Uterus (tissue), 4 donors: Measurements from ENCODE around the gene DBNL. TPM values are rescaled to one million over a fixed set of nuclear protein-coding genes. Genes with fewer than 3 reads are reported as not detected.

ENCODE experiments used
- DNase-seq, 2 donors: peaks; one replicate each; pipeline ENCODE4 v3.0.0-alpha.2; 2019 to 2020
- H3K27ac ChIP-seq, 2 donors: fragments of 200-600 bp; sonication (generic); 1 replicate in 1 of 2; 2 replicates in 1 of 2; pipeline ENCODE4 v1.5.1; 2016 to 2018
- H3K27me3 ChIP-seq, 2 donors: fragments of 200-600 bp; sonication (generic); one replicate each; pipeline ENCODE4 v1.5.1; 2018 to 2019; ENCODE audit warnings: control low read depth in 1 of 2
- H3K36me3 ChIP-seq, 2 donors: fragments of 200-600 bp; sonication (generic); one replicate each; pipeline ENCODE4 v1.5.1; 2019; ENCODE audit warnings: control low read depth in 1 of 2
- H3K4me1 ChIP-seq, 2 donors: fragments of 200-600 bp; sonication (generic); one replicate each; pipeline ENCODE4 v1.5.1; 2018 to 2019; ENCODE audit warnings: control low read depth in 1 of 2
- H3K4me3 ChIP-seq, 2 donors: fragments of 200-600 bp; sonication (generic); 1 replicate in 1 of 2; 2 replicates in 1 of 2; pipeline ENCODE4 v1.5.1; 2018 to 2019; ENCODE audit warnings: mild to moderate bottlenecking in 1 of 2
- H3K9me3 ChIP-seq, 2 donors: fragments of 200-600 bp; sonication (generic); one replicate each; pipeline ENCODE4 v1.5.1; 2019; ENCODE audit warnings: control low read depth in 1 of 2
- POLR2A ChIP-seq, 2 donors: fragments of 450-650 bp; IDR thresholded peaks; one replicate each; pipeline ENCODE4 v1.6.1; 2016; ENCODE audit warnings: antibody characterized with exemption in 2 of 2, mild to moderate bottlenecking in 1 of 2, moderate library complexity in 1 of 2
- intact Hi-C: fragments of 100-400 bp; cut with DNase I; formaldehyde crosslinking; loops from one replicate; pipeline ENCODE4 v1.15.1; 2023; ENCODE audit warnings: low total_unique reads
- total RNA-seq, 4 donors: library from RNA; depleted of rRNA in 3 of 4; stranded (reverse); fragments of >200 nt in 3 of 4; gene quantifications; one replicate each; pipeline versions ENCODE4 v1.1.0 to v1.2.4, GENCODE V29; 2014 to 2023
- TF ChIP-seq, protein P1 (sequence below), 4 experiments: fragments of 200-600 bp in 2 of 4; fragments of 450-650 bp in 2 of 4; sonication (generic) in 2 of 4; IDR thresholded peaks; one replicate each; pipeline ENCODE4 v1.5.1; 2016 to 2019; ENCODE audit warnings: antibody characterized with exemption in 4 of 4, mild to moderate bottlenecking in 2 of 4, moderate library complexity in 1 of 4
- donor health status: DM: yes; HTN: yes; CAD: no.

The DBNL gene
- total RNA-seq, 4 donors from 2014 or later = 71.5 to 113 (median 91.0) TPM

DNA sequence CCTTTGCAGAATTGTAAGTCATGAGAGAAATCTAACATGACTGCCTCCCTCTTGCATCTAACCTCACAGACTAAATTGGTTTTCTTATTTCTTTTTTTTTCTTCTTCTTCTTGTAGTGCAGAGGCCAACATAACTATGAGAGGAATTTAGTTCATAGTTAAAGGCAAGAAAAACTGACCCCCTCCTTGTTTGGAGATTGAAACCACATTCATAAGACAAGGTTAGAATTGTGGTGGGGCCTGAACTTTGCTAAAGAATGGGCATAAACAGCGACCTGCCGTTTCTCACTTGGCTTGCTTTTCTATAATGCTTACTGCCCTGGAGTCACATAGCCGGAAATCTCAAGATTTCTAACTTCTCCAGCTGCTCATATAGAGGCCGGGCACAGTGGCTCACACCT lies 40.2 kb downstream of the DBNL start:
- TF ChIP-seq POLR2A (IDR thresholded peaks at IDR 0.05) = no peak
- TF ChIP-seq, protein P1, sequence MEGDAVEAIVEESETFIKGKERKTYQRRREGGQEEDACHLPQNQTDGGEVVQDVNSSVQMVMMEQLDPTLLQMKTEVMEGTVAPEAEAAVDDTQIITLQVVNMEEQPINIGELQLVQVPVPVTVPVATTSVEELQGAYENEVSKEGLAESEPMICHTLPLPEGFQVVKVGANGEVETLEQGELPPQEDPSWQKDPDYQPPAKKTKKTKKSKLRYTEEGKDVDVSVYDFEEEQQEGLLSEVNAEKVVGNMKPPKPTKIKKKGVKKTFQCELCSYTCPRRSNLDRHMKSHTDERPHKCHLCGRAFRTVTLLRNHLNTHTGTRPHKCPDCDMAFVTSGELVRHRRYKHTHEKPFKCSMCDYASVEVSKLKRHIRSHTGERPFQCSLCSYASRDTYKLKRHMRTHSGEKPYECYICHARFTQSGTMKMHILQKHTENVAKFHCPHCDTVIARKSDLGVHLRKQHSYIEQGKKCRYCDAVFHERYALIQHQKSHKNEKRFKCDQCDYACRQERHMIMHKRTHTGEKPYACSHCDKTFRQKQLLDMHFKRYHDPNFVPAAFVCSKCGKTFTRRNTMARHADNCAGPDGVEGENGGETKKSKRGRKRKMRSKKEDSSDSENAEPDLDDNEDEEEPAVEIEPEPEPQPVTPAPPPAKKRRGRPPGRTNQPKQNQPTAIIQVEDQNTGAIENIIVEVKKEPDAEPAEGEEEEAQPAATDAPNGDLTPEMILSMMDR (IDR thresholded peaks at IDR 0.05) = no peak
- no peaks in the 10 kb centered on the region for H3K36me3 ChIP-seq
- DNase-seq = no peak
- no peak overlapping the region for H3K4me3 ChIP-seq
- H3K4me1 ChIP-seq = peaks cover 0 to 5% of the 10 kb centered on the region in 2 donors
- intact Hi-C loops = no loop called here
- peak overlapping the region in 1 of 2 donors; percentile 84 for H3K27ac ChIP-seq
- H3K9me3 ChIP-seq = no peaks in the 10 kb centered on the region
- no peaks in the 10 kb centered on the region for H3K27me3 ChIP-seq

DNA sequence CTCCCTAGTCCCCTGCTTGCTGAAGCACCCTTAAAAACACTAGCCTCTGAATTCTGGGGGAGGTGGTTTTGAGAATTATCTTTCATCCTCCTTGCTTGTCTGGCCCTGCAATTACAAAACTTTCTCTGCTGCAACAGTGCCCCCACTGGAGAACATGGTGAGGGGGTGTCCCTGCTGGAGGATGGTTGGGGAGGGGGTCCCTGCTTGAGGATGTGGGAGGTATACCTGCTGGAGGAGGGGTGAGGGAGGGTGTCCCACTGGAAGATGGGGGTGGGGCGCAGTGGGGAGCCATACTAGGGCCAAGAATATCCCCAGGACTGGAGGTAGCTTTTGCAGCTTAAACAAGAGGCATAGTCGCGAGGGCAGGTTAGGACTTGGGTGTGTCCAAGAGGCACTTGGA lies 41.0 kb downstream of the DBNL start:
- Histone ChIP-seq H3K4me3 (no peak overlapping the region), H3K36me3 (no peaks in the 10 kb centered on the region), H3K27me3 (no peaks in the 10 kb centered on the region), H3K9me3 (no peaks in the 10 kb centered on the region), H3K4me1 (peaks cover 0 to 5% of the 10 kb centered on the region in 2 donors), H3K27ac (peak overlapping the region in 1 of 2 donors; percentile 1)
- no peak for TF ChIP-seq POLR2A (IDR thresholded peaks at IDR 0.05)
- TF ChIP-seq, protein P1 (IDR thresholded peaks at IDR 0.05) = no peak
- intact Hi-C loops = no loop called here
- no peak for DNase-seq

DNA sequence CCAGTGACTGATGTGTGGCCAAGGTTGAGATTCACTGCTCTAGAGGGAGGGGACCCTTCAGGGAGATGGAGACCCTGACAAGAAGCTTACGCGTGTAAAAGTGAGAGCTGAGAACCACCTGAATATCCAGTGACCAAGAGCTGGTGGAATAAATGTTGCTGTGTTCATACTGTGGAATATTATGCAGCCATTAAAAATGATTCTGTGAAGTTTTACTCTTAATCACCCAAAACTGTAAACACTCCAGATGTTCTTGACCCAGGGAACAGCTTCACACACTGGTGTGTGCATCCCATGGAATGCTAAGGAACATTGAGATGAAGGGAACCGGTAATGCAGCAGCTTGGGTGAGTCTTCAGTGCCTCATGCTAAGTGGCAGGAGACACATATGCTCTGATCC lies 42.1 kb downstream of the DBNL start:
- Histone ChIP-seq H3K36me3 (no peaks in the 10 kb centered on the region), H3K27me3 (no peaks in the 10 kb centered on the region), H3K4me1 (peaks cover 0 to 5% of the 10 kb centered on the region in 2 donors), H3K9me3 (no peaks in the 10 kb centered on the region), H3K27ac (peak overlapping the region; percentile 76 to 83), H3K4me3 (no peak overlapping the region)
- DNase-seq = no peak
- TF ChIP-seq POLR2A (IDR thresholded peaks at IDR 0.05) = no peak
- TF ChIP-seq, protein P1 (IDR thresholded peaks at IDR 0.05) = no peak
- intact Hi-C loops = no loop called here

DNA sequence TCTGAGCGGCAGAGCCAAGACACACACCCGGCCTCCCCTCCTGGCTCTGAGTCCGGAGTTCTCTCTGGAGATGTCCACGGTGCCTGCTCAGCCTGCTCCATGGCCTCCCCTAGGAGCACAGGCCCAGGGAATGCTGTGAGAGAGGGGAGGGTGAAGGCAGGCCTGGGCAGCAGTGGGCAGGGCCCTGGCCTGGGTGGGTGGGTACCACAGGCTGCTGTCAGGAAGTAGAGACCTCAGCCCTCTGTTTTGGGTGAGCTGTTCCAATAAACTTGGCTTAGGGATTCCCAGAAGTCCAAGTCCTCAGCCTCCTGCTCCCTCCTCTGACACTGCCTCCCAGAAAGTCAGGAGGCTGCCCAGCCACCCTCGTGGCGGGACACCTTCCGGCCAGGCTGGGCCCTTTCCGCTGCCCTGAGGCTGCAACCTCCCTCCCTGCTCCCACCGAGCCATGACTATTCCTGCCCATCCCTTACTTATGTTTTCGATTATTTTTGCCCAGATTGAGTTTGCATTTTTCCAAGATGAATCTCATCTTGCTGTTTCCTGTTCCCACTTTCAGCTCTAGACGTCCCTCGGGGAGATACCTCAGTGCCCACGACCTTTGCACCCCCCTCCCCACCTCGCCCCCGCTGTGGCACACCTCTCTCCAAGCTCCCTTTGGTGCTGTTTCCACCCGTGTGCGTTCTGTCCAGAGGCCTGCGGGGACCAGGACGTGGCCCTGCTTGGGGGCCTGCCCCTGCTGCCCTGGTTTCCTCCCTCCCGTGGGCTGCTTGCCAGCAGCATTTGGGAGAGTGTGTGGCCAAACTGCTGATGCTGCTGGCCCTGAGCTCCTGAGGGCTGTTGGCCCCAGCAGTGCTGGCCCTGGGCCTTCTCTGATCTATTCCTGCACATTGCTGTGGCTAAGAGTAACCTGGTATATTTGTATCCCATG lies 43.7 kb downstream of the DBNL start:
- H3K9me3 ChIP-seq = no peaks in the 10 kb centered on the region
- no peak for TF ChIP-seq POLR2A (IDR thresholded peaks at IDR 0.05)
- TF ChIP-seq, protein P1 (IDR thresholded peaks at IDR 0.05) = no peak
- no peak overlapping the region for H3K4me3 ChIP-seq
- peak overlapping the region; percentile 76 to 83 for H3K27ac ChIP-seq
- no peaks in the 10 kb centered on the region for H3K27me3 ChIP-seq
- peaks cover 0 to 5% of the 10 kb centered on the region in 2 donors for H3K4me1 ChIP-seq
- peak; percentile 68 to 81 for DNase-seq
- H3K36me3 ChIP-seq = no peaks in the 10 kb centered on the region
- intact Hi-C loops = no loop called here

DNA sequence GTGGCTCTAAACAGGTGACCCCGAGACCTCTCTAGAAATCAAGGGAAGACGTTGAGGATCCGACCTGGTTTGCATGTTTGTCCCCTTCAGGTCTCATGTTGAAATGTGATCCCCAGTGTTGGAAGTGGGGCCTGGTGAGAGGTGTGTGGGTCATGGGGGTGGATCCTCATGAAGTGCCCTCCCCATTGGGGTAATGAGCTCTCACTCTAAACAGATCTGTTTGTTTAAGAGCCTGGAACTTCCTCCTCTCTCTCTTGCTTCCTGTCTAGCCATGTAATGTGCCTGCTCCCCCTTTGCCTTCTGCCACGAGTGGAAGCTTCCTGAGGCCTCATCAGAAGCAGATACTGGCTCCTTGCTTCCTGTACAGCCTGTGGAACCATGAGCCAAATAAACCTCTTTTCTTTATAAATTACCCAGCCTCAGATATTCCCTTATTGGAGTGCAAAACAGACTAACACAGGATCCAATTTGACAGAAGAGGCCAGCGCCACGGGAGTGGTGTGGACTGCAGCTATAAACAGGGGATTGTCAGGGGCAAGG lies 48.7 kb downstream of the DBNL start:
- H3K4me3 ChIP-seq = no peak overlapping the region
- no peaks in the 10 kb centered on the region for H3K36me3 ChIP-seq
- TF ChIP-seq, protein P1 (IDR thresholded peaks at IDR 0.05) = no peak
- TF ChIP-seq POLR2A (IDR thresholded peaks at IDR 0.05) = no peak
- H3K9me3 ChIP-seq = no peaks in the 10 kb centered on the region
- H3K27me3 ChIP-seq = no peaks in the 10 kb centered on the region
- peaks cover 0 to 5% of the 10 kb centered on the region in 2 donors for H3K4me1 ChIP-seq
- intact Hi-C loops = no loop called here
- no peak for DNase-seq
- no peak overlapping the region for H3K27ac ChIP-seq
